ENCODE measurements around the gene SERPINB5.

SERPINB5 gene

GRCh38 chr18:63440881-63441280 lies 35.9 kb upstream of the SERPINB5 start:
- no peaks in the 10 kb centered on the region for H3K36me3 ChIP-seq (ENCODE audit: control insufficient read depth in 1 of 2, insufficient read depth in 2 of 2, low read depth in 1 of 2, low read length in 2 of 2)
- H3K9ac ChIP-seq (ENCODE audit: low read length): peak overlapping the region; percentile 40
- H3K14ac ChIP-seq (ENCODE audit: low read length in 2 of 2): no peak overlapping the region
- no peak overlapping the region for H3K4ac ChIP-seq (ENCODE audit: low read depth in 1 of 2, low read length in 2 of 2)
- H2BK15ac ChIP-seq (ENCODE audit: low read depth, poor library complexity, severe bottlenecking): no peak overlapping the region
- H2AFZ ChIP-seq (ENCODE audit: low read depth, low read length): no peak overlapping the region
- H3K18ac ChIP-seq (ENCODE audit: low read depth in 1 of 2, low read length in 2 of 2): no peak overlapping the region
- no peak overlapping the region for H4K91ac ChIP-seq (ENCODE audit: low read length)
- H3K4me2 ChIP-seq (ENCODE audit: low read length, poor library complexity, severe bottlenecking): no peak overlapping the region
- no peak overlapping the region for H2BK5ac ChIP-seq (ENCODE audit: low read depth, low read length, poor library complexity, severe bottlenecking)
- no peaks in the 10 kb centered on the region for H3K27me3 ChIP-seq (ENCODE audit: control insufficient read depth in 1 of 2, insufficient read depth in 1 of 2, low read length in 2 of 2)
- no peak overlapping the region for H2BK12ac ChIP-seq (ENCODE audit: low read length in 2 of 2)
- H3K79me1 ChIP-seq (replicated peaks; ENCODE audit: low read length, poor library complexity, severe bottlenecking): no peaks in the 10 kb centered on the region
- no peak overlapping the region for H3K23ac ChIP-seq (ENCODE audit: low read length in 2 of 2)
- 96% methylated on average over 5 of the region's 5 CpGs for WGBS
- H2BK120ac ChIP-seq (ENCODE audit: low read depth, low read length): no peak overlapping the region
- no peak overlapping the region for H4K8ac ChIP-seq (ENCODE audit: low read length)
- H3K4me3 ChIP-seq (ENCODE audit: insufficient read depth in 1 of 2, low read depth in 1 of 2, low read length in 2 of 2): peak overlapping the region in 1 of 2 experiments; percentile 19
- H2AK5ac ChIP-seq (ENCODE audit: low read length, severe bottlenecking): no peak overlapping the region
- no peak overlapping the region for H3K27ac ChIP-seq (ENCODE audit: low read length, poor library complexity, severe bottlenecking)
- no peak for DNase-seq
- no peaks in the 10 kb centered on the region for H3K4me1 ChIP-seq (ENCODE audit: control insufficient read depth, insufficient read depth, low read depth, low read length)
- H3K9me3 ChIP-seq (ENCODE audit: control insufficient read depth, low read length): no peaks in the 10 kb centered on the region

- Histone ChIP-seq H3K23ac (ENCODE audit: low read length in 2 of 2) (no peak overlapping the region), H3K36me3 (ENCODE audit: control insufficient read depth in 1 of 2, insufficient read depth in 2 of 2, low read depth in 1 of 2, low read length in 2 of 2) (no peaks in the 10 kb centered on the region), H2AFZ (ENCODE audit: low read depth, low read length) (no peak overlapping the region), H2BK15ac (ENCODE audit: low read depth, poor library complexity, severe bottlenecking) (no peak overlapping the region), H3K14ac (ENCODE audit: low read length in 2 of 2) (peak overlapping the region in 1 of 2 experiments; percentile 70), H3K27ac (ENCODE audit: low read length, poor library complexity, severe bottlenecking) (no peak overlapping the region), H2BK5ac (ENCODE audit: low read depth, low read length, poor library complexity, severe bottlenecking) (no peak overlapping the region), H3K79me1 (replicated peaks; ENCODE audit: low read length, poor library complexity, severe bottlenecking) (no peaks in the 10 kb centered on the region), H2BK120ac (ENCODE audit: low read depth, low read length) (no peak overlapping the region), H3K9me3 (ENCODE audit: control insufficient read depth, low read length) (no peaks in the 10 kb centered on the region), H4K91ac (ENCODE audit: low read length) (no peak overlapping the region), H3K4me2 (ENCODE audit: low read length, poor library complexity, severe bottlenecking) (no peak overlapping the region), H3K4me1 (ENCODE audit: control insufficient read depth, insufficient read depth, low read depth, low read length) (no peaks in the 10 kb centered on the region), H2AK5ac (ENCODE audit: low read length, severe bottlenecking) (no peak overlapping the region), H3K4me3 (ENCODE audit: insufficient read depth in 1 of 2, low read depth in 1 of 2, low read length in 2 of 2) (no peak overlapping the region), H3K18ac (ENCODE audit: low read depth in 1 of 2, low read length in 2 of 2) (no peak overlapping the region), H3K9ac (ENCODE audit: low read length) (no peak overlapping the region), H3K4ac (ENCODE audit: low read depth in 1 of 2, low read length in 2 of 2) (no peak overlapping the region), H3K27me3 (ENCODE audit: control insufficient read depth in 1 of 2, insufficient read depth in 1 of 2, low read length in 2 of 2) (no peaks in the 10 kb centered on the region), H4K8ac (ENCODE audit: low read length) (no peak overlapping the region), H2BK12ac (ENCODE audit: low read length in 2 of 2) (no peak overlapping the region)
- WGBS: 93% methylated on average over 5 of the region's 6 CpGs
- DNase-seq: no peak
These were observed 32.9 kb upstream of the SERPINB5 start for GRCh38 chr18:63443829-63444228.

DNA sequence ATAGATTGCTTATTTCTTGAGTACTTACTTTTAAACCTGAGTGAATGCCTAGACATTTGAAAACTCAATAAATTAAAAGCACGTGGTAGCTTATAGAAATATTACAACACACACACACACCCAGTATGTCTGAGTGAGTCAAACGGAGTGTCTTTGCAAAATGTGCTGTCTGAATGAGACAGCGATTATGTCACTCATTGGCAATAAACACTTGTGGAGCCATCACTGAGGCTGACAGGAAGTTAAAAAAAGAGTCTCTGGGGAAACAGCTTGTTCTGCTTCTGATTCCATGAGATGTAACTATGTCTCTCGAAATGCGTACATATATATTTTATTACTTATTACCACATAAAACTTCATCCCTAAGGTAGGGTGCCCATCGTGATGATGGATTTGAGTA lies 32.2 kb upstream of the SERPINB5 start:
- Histone ChIP-seq H2BK120ac (ENCODE audit: low read depth, low read length) (no peak overlapping the region), H3K27ac (ENCODE audit: low read length, poor library complexity, severe bottlenecking) (no peak overlapping the region), H3K23ac (ENCODE audit: low read length in 2 of 2) (no peak overlapping the region), H3K4me1 (ENCODE audit: control insufficient read depth, insufficient read depth, low read depth, low read length) (no peaks in the 10 kb centered on the region), H3K9ac (ENCODE audit: low read length) (peak overlapping the region; percentile 62), H2BK12ac (ENCODE audit: low read length in 2 of 2) (no peak overlapping the region), H4K8ac (ENCODE audit: low read length) (no peak overlapping the region), H2AFZ (ENCODE audit: low read depth, low read length) (no peak overlapping the region), H2AK5ac (ENCODE audit: low read length, severe bottlenecking) (no peak overlapping the region), H3K4me2 (ENCODE audit: low read length, poor library complexity, severe bottlenecking) (no peak overlapping the region), H3K4me3 (ENCODE audit: insufficient read depth in 1 of 2, low read depth in 1 of 2, low read length in 2 of 2) (no peak overlapping the region), H3K79me1 (replicated peaks; ENCODE audit: low read length, poor library complexity, severe bottlenecking) (no peaks in the 10 kb centered on the region), H3K4ac (ENCODE audit: low read depth in 1 of 2, low read length in 2 of 2) (no peak overlapping the region), H2BK5ac (ENCODE audit: low read depth, low read length, poor library complexity, severe bottlenecking) (no peak overlapping the region), H3K18ac (ENCODE audit: low read depth in 1 of 2, low read length in 2 of 2) (no peak overlapping the region), H3K9me3 (ENCODE audit: control insufficient read depth, low read length) (no peaks in the 10 kb centered on the region), H3K27me3 (ENCODE audit: control insufficient read depth in 1 of 2, insufficient read depth in 1 of 2, low read length in 2 of 2) (no peaks in the 10 kb centered on the region), H3K36me3 (ENCODE audit: control insufficient read depth in 1 of 2, insufficient read depth in 2 of 2, low read depth in 1 of 2, low read length in 2 of 2) (no peaks in the 10 kb centered on the region), H4K91ac (ENCODE audit: low read length) (no peak overlapping the region), H2BK15ac (ENCODE audit: low read depth, poor library complexity, severe bottlenecking) (no peak overlapping the region), H3K14ac (ENCODE audit: low read length in 2 of 2) (no peak overlapping the region)
- WGBS: 57% methylated on average over 6 of the region's 6 CpGs
- DNase-seq: peak; percentile 64

DNA sequence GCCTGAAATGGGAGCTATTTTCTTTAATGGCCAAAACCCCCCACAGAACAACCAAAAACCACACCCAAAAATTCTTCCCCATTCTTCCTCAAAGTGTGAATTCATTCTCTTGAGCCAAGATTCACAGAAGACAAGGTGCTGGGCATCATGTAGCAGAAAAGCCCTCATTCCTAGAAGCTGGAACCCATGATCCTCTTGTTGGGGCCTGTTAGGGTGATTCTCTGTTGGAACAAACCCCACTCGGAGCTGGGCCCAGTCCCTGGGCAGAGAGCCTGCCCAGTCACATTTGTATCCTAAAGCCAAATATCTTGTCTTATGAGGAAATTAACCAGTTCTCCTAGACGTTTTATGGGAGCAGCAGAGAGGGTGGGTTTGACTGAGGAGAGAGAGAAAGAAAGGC lies 31.7 kb upstream of the SERPINB5 start:
- Histone ChIP-seq H3K4ac (ENCODE audit: low read depth in 1 of 2, low read length in 2 of 2) (no peak overlapping the region), H3K9ac (ENCODE audit: low read length) (peak overlapping the region; percentile 62), H2BK120ac (ENCODE audit: low read depth, low read length) (no peak overlapping the region), H2BK15ac (ENCODE audit: low read depth, poor library complexity, severe bottlenecking) (no peak overlapping the region), H2AK5ac (ENCODE audit: low read length, severe bottlenecking) (no peak overlapping the region), H3K4me1 (ENCODE audit: control insufficient read depth, insufficient read depth, low read depth, low read length) (no peaks in the 10 kb centered on the region), H2AFZ (ENCODE audit: low read depth, low read length) (no peak overlapping the region), H3K79me1 (replicated peaks; ENCODE audit: low read length, poor library complexity, severe bottlenecking) (no peaks in the 10 kb centered on the region), H4K91ac (ENCODE audit: low read length) (no peak overlapping the region), H3K9me3 (ENCODE audit: control insufficient read depth, low read length) (no peaks in the 10 kb centered on the region), H2BK12ac (ENCODE audit: low read length in 2 of 2) (no peak overlapping the region), H3K4me3 (ENCODE audit: insufficient read depth in 1 of 2, low read depth in 1 of 2, low read length in 2 of 2) (no peak overlapping the region), H3K36me3 (ENCODE audit: control insufficient read depth in 1 of 2, insufficient read depth in 2 of 2, low read depth in 1 of 2, low read length in 2 of 2) (no peaks in the 10 kb centered on the region), H3K23ac (ENCODE audit: low read length in 2 of 2) (no peak overlapping the region), H3K14ac (ENCODE audit: low read length in 2 of 2) (no peak overlapping the region), H3K18ac (ENCODE audit: low read depth in 1 of 2, low read length in 2 of 2) (no peak overlapping the region), H4K8ac (ENCODE audit: low read length) (no peak overlapping the region), H3K4me2 (ENCODE audit: low read length, poor library complexity, severe bottlenecking) (no peak overlapping the region), H2BK5ac (ENCODE audit: low read depth, low read length, poor library complexity, severe bottlenecking) (no peak overlapping the region), H3K27ac (ENCODE audit: low read length, poor library complexity, severe bottlenecking) (no peak overlapping the region), H3K27me3 (ENCODE audit: control insufficient read depth in 1 of 2, insufficient read depth in 1 of 2, low read length in 2 of 2) (no peaks in the 10 kb centered on the region)
- WGBS: 74% methylated on average over 2 of the region's 2 CpGs
- DNase-seq: no peak
